Stomach (tissue), 9 donors: ENCODE results near the gene LMAN1L. TPM values are rescaled to one million over a fixed set of nuclear protein-coding genes. Genes with fewer than 3 reads are reported as not detected.

ENCODE experiments used
- DNase-seq, 2 donors: peaks; one replicate each; pipeline versions ENCODE4 v3.0.0 to v3.0.0-alpha.2; 2013 to 2019
- H3K27ac ChIP-seq, 5 donors: fragments of 200-600 bp in 4 of 5; sonication (generic) in 4 of 5; one replicate each; pipeline ENCODE4 v1.5.1; 2013 to 2019; ENCODE audit warnings: mild to moderate bottlenecking in 1 of 5, moderate library complexity in 1 of 5
- H3K27me3 ChIP-seq, 3 donors: fragments of 200-600 bp; sonication (generic); one replicate each; pipeline ENCODE4 v1.5.1; 2017 to 2019; ENCODE audit warnings: mixed run types in 1 of 3
- H3K36me3 ChIP-seq, 4 donors: fragments of 200-600 bp; sonication (generic); 1 replicate in 3 of 4; 2 replicates in 1 of 4; pipeline ENCODE4 v1.5.1; 2016 to 2019
- H3K4me1 ChIP-seq, 4 donors: fragments of 200-600 bp; sonication (generic); one replicate each; pipeline ENCODE4 v1.5.1; 2016 to 2019
- H3K4me3 ChIP-seq, 4 donors: fragments of 200-600 bp; sonication (generic) in 3 of 4; one replicate each; pipeline ENCODE4 v1.5.1; 2016 to 2019; ENCODE audit warnings: mild to moderate bottlenecking in 1 of 4
- H3K9me3 ChIP-seq, 4 donors: fragments of 200-600 bp; sonication (generic); one replicate each; pipeline ENCODE4 v1.5.1; 2016 to 2019
- EP300 ChIP-seq: sonication (generic); formaldehyde crosslinking; IDR thresholded peaks from one replicate; pipeline ENCODE4 v1.6.1; 2017; ENCODE audit warnings: antibody characterized with exemption
- POLR2A ChIP-seq, 4 donors: fragments of 450-650 bp; IDR thresholded peaks; one replicate each; pipeline ENCODE4 v1.6.1; 2016; ENCODE audit warnings: antibody characterized with exemption in 4 of 4, control low read depth in 2 of 4, mild to moderate bottlenecking in 1 of 4, moderate library complexity in 1 of 4
- POLR2AphosphoS5 ChIP-seq, 3 donors: sonication (generic); formaldehyde crosslinking; IDR thresholded peaks; one replicate each; pipeline ENCODE4 v1.6.1; 2016; ENCODE audit warnings: antibody characterized with exemption in 3 of 3
- WGBS, 5 donors: extraction: QIAGEN DNeasy Blood & Tissue Kit in 3 of 5; methylation state at CpG; one replicate each; pipeline versions ENCODE4 v1.1.5 to v1.1.7; 2013 to 2018; 5-methylcytosine and 5-hydroxymethylcytosine counted together
- intact Hi-C: fragments of 100-400 bp; cut with DNase I; formaldehyde crosslinking; loops from one replicate; pipeline ENCODE4 v1.15.1; 2023; ENCODE audit warnings: low total_unique reads
- polyA plus RNA-seq, 3 donors: library from polyadenylated mRNA; stranded (reverse); fragments of 200-250 nt; gene quantifications; one replicate each; pipeline ENCODE4 v1.2.3, GENCODE V29; 2013
- total RNA-seq, 5 donors: library from RNA; depleted of rRNA; stranded (reverse); fragments of >200 nt; gene quantifications; one replicate each; pipeline versions ENCODE4 v1.1.0 to v1.2.3, GENCODE V29; 2014 to 2016
- TF ChIP-seq, protein P1 (sequence below), 7 experiments: fragments of 450-650 bp in 4 of 7; fragments of 200-600 bp in 3 of 7; sonication (generic) in 3 of 7; IDR thresholded peaks; one replicate each; pipeline ENCODE4 v1.5.1; 2016 to 2019; ENCODE audit warnings: antibody characterized with exemption in 7 of 7, control low read depth in 2 of 7, mild to moderate bottlenecking in 1 of 7
- donor health status: healthy with polysubstance abuse.
- donor health status: Bipolar disorder and iron deficiency.
- donor health status: healthy.

Gene LMAN1L
- total and polyA plus RNA-seq, 8 donors: 5.9 to 83.5 TPM; not detected in 6

DNA sequence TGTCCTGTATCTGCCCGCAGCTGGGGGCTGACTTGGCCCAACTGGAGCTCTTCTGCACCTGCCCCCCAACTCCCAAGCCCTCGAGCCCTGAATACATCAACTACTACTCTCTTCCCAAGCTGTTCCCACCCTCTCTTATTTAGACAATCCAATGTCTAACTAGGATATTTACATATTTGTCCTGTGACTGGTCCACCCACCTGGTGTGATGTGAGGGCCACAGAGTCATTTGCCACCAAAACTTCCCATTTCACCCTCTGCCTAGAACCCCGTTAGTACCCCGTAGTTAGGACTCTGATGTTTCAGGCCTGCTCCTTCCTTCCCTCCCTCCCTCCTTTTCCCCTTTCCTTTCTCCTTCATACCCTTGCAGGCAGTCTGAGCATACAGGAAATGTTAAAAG lies 20.2 kb downstream of the LMAN1L start:
- 53 to 80% (median 58%) methylated on average over 4 of the region's 4 CpGs for WGBS, 5 donors
- H3K27me3 ChIP-seq: peaks cover 0 to 22% (median 10%) of the 10 kb centered on the region in 3 donors
- intact Hi-C loops: no loop called here

DNA sequence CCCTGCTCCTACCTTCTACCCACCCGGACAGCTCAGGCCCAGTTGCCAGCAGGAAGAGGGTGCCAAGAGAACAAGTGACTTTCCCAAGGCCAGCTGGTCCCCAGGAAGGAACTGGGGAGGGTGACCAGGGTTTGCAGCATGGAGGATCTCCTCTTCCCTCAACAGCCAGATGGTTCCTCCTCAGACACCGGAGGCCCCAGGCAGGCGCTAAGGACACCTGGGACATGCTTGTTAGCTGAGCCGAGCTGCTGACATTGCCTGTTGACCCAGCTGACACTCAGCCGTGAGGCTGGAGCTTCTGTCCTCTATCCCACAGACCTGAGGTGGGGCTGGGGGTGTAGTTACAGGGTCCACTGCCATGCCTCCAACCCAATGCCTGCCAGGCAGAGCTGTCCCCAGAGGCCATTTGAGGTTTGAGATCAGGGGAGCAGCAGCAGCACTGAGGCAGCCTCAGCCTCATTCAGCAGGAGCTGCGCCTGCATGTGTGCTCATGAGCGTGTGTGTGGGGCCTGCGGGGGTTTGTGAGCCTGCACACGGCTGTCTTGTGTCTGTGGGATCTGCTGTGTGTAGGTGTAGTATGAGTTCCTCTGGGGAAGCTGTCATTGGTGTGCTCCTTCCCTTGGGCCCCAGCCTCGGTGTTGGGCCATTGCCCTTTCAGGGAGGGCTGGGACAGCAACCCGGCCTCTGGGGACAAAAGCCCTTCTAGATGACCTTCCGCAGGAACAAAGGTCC lies 20.9 kb downstream of the LMAN1L start:
- WGBS, 5 donors: 68 to 75% (median 71%) methylated on average over 5 to 12 of the region's 12 CpGs
- Histone ChIP-seq H3K4me3 (no peak overlapping the region), H3K27me3 (peaks cover 0 to 15% (median 2%) of the 10 kb centered on the region in 3 donors), H3K4me1 (peaks cover 0 to 13% (median 0%) of the 10 kb centered on the region in 4 donors), H3K9me3 (no peaks in the 10 kb centered on the region), H3K27ac (no peak overlapping the region), H3K36me3 (peaks cover 0 to 32% (median 31%) of the 10 kb centered on the region in 4 donors)
- intact Hi-C loops: no loop called here
- TF ChIP-seq POLR2A (IDR thresholded peaks at IDR 0.05): no peak
- no peak for TF ChIP-seq POLR2AphosphoS5 (IDR thresholded peaks at IDR 0.05)
- TF ChIP-seq, protein P1, sequence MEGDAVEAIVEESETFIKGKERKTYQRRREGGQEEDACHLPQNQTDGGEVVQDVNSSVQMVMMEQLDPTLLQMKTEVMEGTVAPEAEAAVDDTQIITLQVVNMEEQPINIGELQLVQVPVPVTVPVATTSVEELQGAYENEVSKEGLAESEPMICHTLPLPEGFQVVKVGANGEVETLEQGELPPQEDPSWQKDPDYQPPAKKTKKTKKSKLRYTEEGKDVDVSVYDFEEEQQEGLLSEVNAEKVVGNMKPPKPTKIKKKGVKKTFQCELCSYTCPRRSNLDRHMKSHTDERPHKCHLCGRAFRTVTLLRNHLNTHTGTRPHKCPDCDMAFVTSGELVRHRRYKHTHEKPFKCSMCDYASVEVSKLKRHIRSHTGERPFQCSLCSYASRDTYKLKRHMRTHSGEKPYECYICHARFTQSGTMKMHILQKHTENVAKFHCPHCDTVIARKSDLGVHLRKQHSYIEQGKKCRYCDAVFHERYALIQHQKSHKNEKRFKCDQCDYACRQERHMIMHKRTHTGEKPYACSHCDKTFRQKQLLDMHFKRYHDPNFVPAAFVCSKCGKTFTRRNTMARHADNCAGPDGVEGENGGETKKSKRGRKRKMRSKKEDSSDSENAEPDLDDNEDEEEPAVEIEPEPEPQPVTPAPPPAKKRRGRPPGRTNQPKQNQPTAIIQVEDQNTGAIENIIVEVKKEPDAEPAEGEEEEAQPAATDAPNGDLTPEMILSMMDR (IDR thresholded peaks at IDR 0.05): no peak
- no peak for TF ChIP-seq EP300
- DNase-seq: no peak

More for the DNA sequence above, 20.2 kb downstream of the LMAN1L start:
- DNase-seq: no peak
- Histone ChIP-seq H3K9me3 (no peaks in the 10 kb centered on the region), H3K4me1 (peaks cover 0 to 13% (median 0%) of the 10 kb centered on the region in 4 donors), H3K4me3 (no peak overlapping the region), H3K27ac (no peak overlapping the region), H3K36me3 (peaks cover 0 to 25% (median 24%) of the 10 kb centered on the region in 4 donors)
- TF ChIP-seq, protein P1 (IDR thresholded peaks at IDR 0.05): no peak
- TF ChIP-seq POLR2AphosphoS5 (IDR thresholded peaks at IDR 0.05) (no peak), EP300 (no peak), POLR2A (IDR thresholded peaks at IDR 0.05) (no peak)

DNA sequence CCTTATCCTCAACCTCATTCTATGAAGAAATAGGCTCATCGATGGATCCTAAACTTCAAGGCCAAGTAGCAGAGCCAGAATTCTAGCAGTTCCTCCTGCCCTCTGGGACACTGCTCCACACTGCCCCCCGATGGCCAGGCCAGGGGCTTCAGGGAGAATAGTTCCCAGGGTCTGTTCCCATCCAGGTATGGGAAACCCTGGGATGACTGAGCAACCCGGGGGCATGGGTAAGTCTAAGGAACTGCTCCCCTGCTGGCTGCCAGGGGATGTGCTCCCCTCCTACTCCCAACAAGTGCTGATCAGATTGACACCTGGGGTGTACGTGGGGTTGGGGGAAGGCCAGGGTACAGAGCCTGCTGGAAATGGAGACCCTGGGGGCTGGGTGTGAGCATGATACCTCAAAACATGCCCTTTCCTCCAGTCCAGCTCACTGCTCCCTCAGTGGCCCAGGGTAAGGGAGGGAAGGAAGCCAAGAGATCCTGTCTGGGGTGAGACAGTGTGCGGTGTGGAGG lies 22.7 kb downstream of the LMAN1L start:
- Histone ChIP-seq H3K9me3 (no peaks in the 10 kb centered on the region), H3K27ac (no peak overlapping the region), H3K36me3 (peaks cover 0 to 50% (median 49%) of the 10 kb centered on the region in 4 donors), H3K4me3 (no peak overlapping the region), H3K4me1 (peaks cover 0 to 16% (median 2%) of the 10 kb centered on the region in 4 donors), H3K27me3 (no peaks in the 10 kb centered on the region)
- intact Hi-C loops: loop anchor here (5.0 kb wide), 1 partner anchor 63 kb away; no protein-coding TSS in a partner anchor
- no peak for TF ChIP-seq POLR2A (IDR thresholded peaks at IDR 0.05)
- TF ChIP-seq EP300: no peak
- TF ChIP-seq, protein P1 (IDR thresholded peaks at IDR 0.05): peak in 5 of 7 experiments; percentile 26 to 74 (median 64)
- peak in 1 of 3 donors; percentile 4 for TF ChIP-seq POLR2AphosphoS5 (IDR thresholded peaks at IDR 0.05)
- DNase-seq: peak; percentile 68 to 78
- WGBS, 5 donors: 29 to 42% (median 39%) methylated on average over 4 to 5 of the region's 5 CpGs

DNA sequence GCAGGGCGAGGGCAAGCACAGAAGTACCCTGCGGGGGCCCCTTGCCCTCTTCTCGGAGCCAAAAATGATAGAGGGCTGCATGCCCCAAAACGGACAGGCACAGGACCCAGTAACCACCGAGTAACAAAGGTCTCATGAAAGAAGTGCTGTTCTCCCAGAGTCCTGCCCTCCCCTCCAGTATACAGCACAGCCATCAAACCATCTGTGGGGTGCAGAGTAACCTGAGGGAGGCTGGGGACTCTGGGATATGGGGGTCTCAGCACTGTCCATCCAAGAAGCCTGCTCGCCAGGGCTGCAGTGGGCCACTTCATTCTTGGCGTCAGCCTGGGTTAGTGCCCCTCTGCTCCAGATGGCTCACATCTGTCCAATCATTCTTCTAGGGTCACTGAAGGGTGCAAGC lies 24.2 kb downstream of the LMAN1L start:
- 78 to 90% (median 87%) methylated on average over 6 to 7 of the region's 7 CpGs for WGBS, 5 donors
- intact Hi-C loops: loop anchor here (5.0 kb wide), 1 partner anchor 65 kb away; no protein-coding TSS in a partner anchor
- no peak for TF ChIP-seq POLR2A (IDR thresholded peaks at IDR 0.05)
- TF ChIP-seq, protein P1 (IDR thresholded peaks at IDR 0.05): no peak
- no peak for TF ChIP-seq EP300
- TF ChIP-seq POLR2AphosphoS5 (IDR thresholded peaks at IDR 0.05): no peak
- no peak overlapping the region for H3K4me3 ChIP-seq
- DNase-seq: no peak
- H3K4me1 ChIP-seq: peaks cover 5 to 23% (median 12%) of the 10 kb centered on the region in 4 donors
- H3K9me3 ChIP-seq: no peaks in the 10 kb centered on the region
- peaks cover 0 to 65% (median 57%) of the 10 kb centered on the region in 4 donors for H3K36me3 ChIP-seq
- no peaks in the 10 kb centered on the region for H3K27me3 ChIP-seq
- no peak overlapping the region for H3K27ac ChIP-seq
